Keratinocyte (primary cell): Measurements from ENCODE around the gene GCHFR.

ENCODE experiments used
- CTCF ChIP-seq, 3 experiments: IDR thresholded peaks in 1 of 3; conservative IDR thresholded peaks in 1 of 3; optimal IDR thresholded peaks in 1 of 3; 2 replicates in 2 of 3; 3 replicates in 1 of 3; pipeline versions ENCODE3 to v1.5.1; 2011; ENCODE audit warnings: low read length in 3 of 3, mild to moderate bottlenecking in 3 of 3, moderate library complexity in 2 of 3, control low read depth in 1 of 3, inconsistent platforms in 1 of 3; ENCODE audit not compliant: insufficient read depth in 2 of 3; ENCODE audit errors: extremely low read depth in 1 of 3
- EZH2 ChIP-seq: IDR thresholded peaks from one replicate; pipeline ENCODE4 v1.6.1; 2012; ENCODE audit warnings: inconsistent platforms, mild to moderate bottlenecking, low read length, moderate library complexity

DNA sequence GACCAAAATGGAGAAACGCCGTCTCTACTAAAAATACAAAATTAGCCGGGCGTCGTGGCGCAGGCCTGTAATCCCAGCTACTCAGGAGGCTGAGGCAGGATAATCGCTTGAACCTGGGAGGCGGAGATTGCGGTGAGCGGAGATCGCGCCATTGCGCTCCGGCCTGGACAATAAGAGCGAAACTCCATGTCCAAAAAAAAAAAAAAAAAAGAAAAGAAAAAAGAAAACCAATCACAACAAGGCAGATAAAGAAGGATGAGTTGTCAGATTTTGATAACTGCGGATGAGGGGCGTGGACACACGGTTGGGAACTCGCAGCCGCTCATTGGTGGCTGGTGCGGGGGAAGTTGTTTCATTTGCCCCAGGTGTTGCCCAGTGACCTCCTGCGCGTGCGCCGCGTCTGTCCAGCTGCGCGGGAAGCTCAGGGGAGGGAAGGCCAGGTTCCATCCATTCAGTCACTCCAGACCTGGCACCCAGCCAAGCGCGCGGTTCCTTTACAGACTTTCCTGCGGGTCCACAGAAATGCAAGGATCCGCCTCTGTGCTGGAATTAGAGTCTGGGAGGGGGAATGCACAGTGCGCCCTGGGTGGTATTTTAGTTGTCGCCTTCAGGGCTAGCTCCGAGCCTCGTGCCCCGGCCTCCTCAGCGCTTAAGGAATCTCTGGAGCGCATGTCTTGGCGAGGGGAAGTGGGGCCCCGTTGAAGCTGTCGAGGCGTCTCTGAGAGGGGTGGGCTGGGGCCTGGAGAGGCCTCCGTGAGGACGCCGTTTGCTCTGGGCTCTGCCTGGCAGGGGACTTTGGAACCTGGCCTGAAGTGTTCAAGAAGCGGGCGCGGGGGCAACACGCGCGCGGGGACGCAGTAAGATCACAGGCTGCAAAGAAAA lies 708 bp upstream of the GCHFR start:
- TF ChIP-seq EZH2 (no peak), CTCF (optimal IDR thresholded peaks at IDR 0.05 in 1 of 3, IDR thresholded peaks at IDR 0.05 in 1 of 3, conservative IDR thresholded peaks at IDR 0.05 in 1 of 3; ENCODE audit: extremely low read depth in 1 of 3, insufficient read depth in 2 of 3, low read length in 3 of 3) (no peak)
